IMR-90 (cell line): ENCODE results near the gene AEN. TPM values are rescaled to one million over a fixed set of nuclear protein-coding genes. Genes with fewer than 3 reads are reported as not detected.

Experiments used
- ATAC-seq: fragments of 200-7000 bp; cut with Tn5 transposase; 2 replicates; pipeline ENCODE4 v1.9.1; 2020; ENCODE audit warnings: low read depth, mild to moderate bottlenecking, moderate library complexity
- BruUV-seq: library from RNA; stranded (reverse); fragments of 400-500 nt; replicated peaks from 2 replicates; lab custom pipeline; 2021; lab: Mats Ljungman, UMichigan
- CTCF ChIA-PET: fragments of 300-600 bp; formaldehyde crosslinking; extraction: SDS; loops from one replicate; lab custom pipeline; 2021; ENCODE audit warnings: antibody characterized with exemption; lab: Yijun Ruan, JAX
- POLR2A ChIA-PET: fragments of 300-600 bp; sonication (Branson Sonifier 250); formaldehyde crosslinking; loops from one replicate; lab custom pipeline; 2022; ENCODE audit warnings: antibody characterized with exemption; ENCODE audit not compliant: unreplicated experiment; lab: Charles Lee
- DNase-seq: peaks from one replicate; pipeline ENCODE4 v3.0.0; 2013
- H2AFZ ChIP-seq: replicated peaks from 2 replicates; pipeline ENCODE3; 2013; ENCODE audit warnings: low read length, mild to moderate bottlenecking; ENCODE audit not compliant: poor library complexity
- H2AK5ac ChIP-seq: 2 replicates; pipeline ENCODE4 v1.6.1; 2013; ENCODE audit warnings: low read depth, low read length, inconsistent platforms
- H2AK9ac ChIP-seq: replicated peaks from 2 replicates; pipeline ENCODE3; 2013; ENCODE audit warnings: mild to moderate bottlenecking, low read depth, low read length, moderate library complexity; ENCODE audit not compliant: poor library complexity
- H2BK120ac ChIP-seq: 2 replicates; pipeline ENCODE4 v1.6.1; 2013; ENCODE audit warnings: low read depth, low read length, inconsistent platforms
- H2BK15ac ChIP-seq: 3 replicates; pipeline ENCODE4 v1.6.1; 2013; ENCODE audit warnings: low read depth, low read length, inconsistent platforms
- H2BK20ac ChIP-seq: 2 replicates; pipeline ENCODE4 v1.6.1; 2013; ENCODE audit warnings: low read depth, mild to moderate bottlenecking, inconsistent platforms, low read length, moderate library complexity
- H2BK5ac ChIP-seq: 2 replicates; pipeline ENCODE4 v1.6.1; 2013; ENCODE audit warnings: mild to moderate bottlenecking, low read depth, low read length, inconsistent platforms; ENCODE audit not compliant: poor library complexity, severe bottlenecking
- H3K14ac ChIP-seq: replicated peaks from 2 replicates; pipeline ENCODE4 v1.6.1; 2013; ENCODE audit warnings: low read depth, low read length, inconsistent platforms
- H3K18ac ChIP-seq: 2 replicates; pipeline ENCODE4 v1.6.1; 2013; ENCODE audit warnings: low read depth, low read length, control low read depth
- H3K23ac ChIP-seq: 2 replicates; pipeline ENCODE4 v1.6.1; 2013; ENCODE audit warnings: low read depth, low read length, inconsistent platforms
- H3K27ac ChIP-seq: 2 replicates; pipeline ENCODE4 v1.5.1; 2013; ENCODE audit warnings: mild to moderate bottlenecking, control low read depth, low read length; ENCODE audit not compliant: insufficient read depth
- H3K27me3 ChIP-seq: 2 replicates; pipeline ENCODE4 v1.6.1; 2013; ENCODE audit warnings: low read length; ENCODE audit not compliant: control insufficient read depth, insufficient read depth
- H3K36me3 ChIP-seq: 2 replicates; pipeline ENCODE4 v1.6.1; 2013; ENCODE audit warnings: low read length, mixed read lengths; ENCODE audit not compliant: control insufficient read depth, insufficient read depth
- H3K4ac ChIP-seq: 2 replicates; pipeline ENCODE4 v1.6.1; 2013; ENCODE audit warnings: low read depth, low read length, inconsistent platforms
- H3K4me1 ChIP-seq: 2 replicates; pipeline ENCODE4 v1.6.1; 2013; ENCODE audit warnings: low read length, mixed read lengths; ENCODE audit not compliant: control insufficient read depth, insufficient read depth
- H3K4me2 ChIP-seq: 2 replicates; pipeline ENCODE4 v1.6.1; 2013; ENCODE audit warnings: low read depth, mild to moderate bottlenecking, control low read depth, low read length, moderate library complexity
- H3K4me3 ChIP-seq: 2 replicates; pipeline ENCODE4 v1.5.1; 2013; ENCODE audit warnings: low read depth, mild to moderate bottlenecking, control low read depth, low read length, moderate library complexity; ENCODE audit not compliant: insufficient read depth
- H3K56ac ChIP-seq: 2 replicates; pipeline ENCODE4 v1.6.1; 2013; ENCODE audit warnings: low read length, inconsistent platforms; ENCODE audit not compliant: insufficient read depth; ENCODE audit errors: extremely low read depth
- H3K79me1 ChIP-seq, 2 experiments: 2 replicates each; pipeline ENCODE4 v1.6.1; 2013; ENCODE audit warnings: low read length in 2 of 2, inconsistent platforms in 1 of 2, low read depth in 1 of 2
- H3K9ac ChIP-seq: 2 replicates; pipeline ENCODE4 v1.6.1; 2013; ENCODE audit warnings: low read depth, low read length, control low read depth
- H3K9me1 ChIP-seq: 2 replicates; pipeline ENCODE4 v1.6.1; 2013; ENCODE audit warnings: low read length, inconsistent platforms; ENCODE audit not compliant: insufficient read depth
- H3K9me3 ChIP-seq: 2 replicates; pipeline ENCODE4 v1.6.1; 2013; ENCODE audit warnings: low read length; ENCODE audit not compliant: control insufficient read depth, insufficient read depth
- H4K20me1 ChIP-seq: 2 replicates; pipeline ENCODE4 v1.6.1; 2013; ENCODE audit warnings: low read length, inconsistent platforms; ENCODE audit not compliant: insufficient read depth
- H4K5ac ChIP-seq: 2 replicates; pipeline ENCODE4 v1.6.1; 2013; ENCODE audit warnings: mild to moderate bottlenecking, low read depth, low read length, control low read depth
- H4K8ac ChIP-seq, 2 experiments: 2 replicates each; pipeline ENCODE4 v1.6.1; 2013; ENCODE audit warnings: low read depth in 2 of 2, low read length in 2 of 2, control low read depth in 1 of 2, inconsistent platforms in 1 of 2
- H4K91ac ChIP-seq: 2 replicates; pipeline ENCODE4 v1.6.1; 2013; ENCODE audit warnings: low read depth, low read length, inconsistent platforms; ENCODE audit not compliant: insufficient read depth
- CHD1 ChIP-seq: IDR thresholded peaks from 2 replicates; pipeline ENCODE4 v1.6.1; 2012; ENCODE audit warnings: low read depth, low read length, improper control_type of control experiment
- CTCF ChIP-seq: conservative IDR thresholded peaks from 2 replicates; pipeline ENCODE4 v1.5.1; 2012; ENCODE audit warnings: mild to moderate bottlenecking, low read depth, low read length, improper control_type of control experiment
- MAFK ChIP-seq: IDR thresholded peaks from 2 replicates; pipeline ENCODE4 v1.6.1; 2012; ENCODE audit warnings: low read depth, low read length, improper control_type of control experiment
- MAZ ChIP-seq: IDR thresholded peaks from 2 replicates; pipeline ENCODE4 v1.6.1; 2012; ENCODE audit warnings: low read depth, mild to moderate bottlenecking, low read length, improper control_type of control experiment, moderate library complexity, borderline replicate concordance
- MXI1 ChIP-seq: IDR thresholded peaks from 2 replicates; pipeline ENCODE4 v1.6.1; 2012; ENCODE audit warnings: low read depth, mild to moderate bottlenecking, low read length, moderate library complexity, borderline replicate concordance
- NFE2L2 ChIP-seq: fragments of 150-350 bp; IDR thresholded peaks from 2 replicates; pipeline ENCODE4 v1.6.1; 2016; ENCODE audit warnings: low read depth, mild to moderate bottlenecking, low read length
- RCOR1 ChIP-seq: IDR thresholded peaks from 2 replicates; pipeline ENCODE4 v1.6.1; 2012; ENCODE audit warnings: mild to moderate bottlenecking, low read length, improper control_type of control experiment; ENCODE audit not compliant: insufficient replicate concordance
- WGBS, 2 experiments: methylation state at CpG; one replicate each; pipeline versions ENCODE4 v1.1.5 to v1.1.7; 2013; ENCODE audit warnings: missing lambda C conversion rate in 2 of 2; ENCODE audit not compliant: insufficient read length in 1 of 2; ENCODE audit errors: extremely low coverage in 2 of 2; 5-methylcytosine and 5-hydroxymethylcytosine counted together
- dilution Hi-C: fragments of 300-500 bp; cut with HindIII; formaldehyde crosslinking; loops from one replicate; pipeline ENCODE4 v1.14.3; 2018; ENCODE audit warnings: low sequenced_read_pairs; ENCODE audit not compliant: unreplicated experiment
- in situ Hi-C: fragments of 300-500 bp; cut with MboI; formaldehyde crosslinking; loops from 3 replicates; pipeline ENCODE4 v1.14.3; 2019; ENCODE audit warnings: low sequenced_read_pairs, inconsistent platforms, mixed read lengths
- intact Hi-C: fragments of 100-400 bp; cut with micrococcal nuclease; formaldehyde crosslinking; loops from 2 replicates; pipeline ENCODE4 v1.10.0; 2022
- polyA plus RNA-seq, 3 experiments: library from polyadenylated mRNA; depleted of rRNA; stranded (reverse); fragments of >200 nt; gene quantifications; 2 replicates each; pipeline ENCODE4 v1.2.3, GENCODE V29; 2012; ENCODE audit warnings: low replicate concordance in 1 of 3
- total RNA-seq: library from RNA; depleted of rRNA; stranded (reverse); fragments of >200 nt; gene quantifications from 2 replicates; pipeline ENCODE4 v1.2.3, GENCODE V29; 2012
- TF ChIP-seq, protein P1 (sequence below): fragments of 150-350 bp; IDR thresholded peaks from 2 replicates; pipeline ENCODE4 v1.6.1; 2016; ENCODE audit warnings: low read depth, mild to moderate bottlenecking, low read length, moderate library complexity, borderline replicate concordance

The AEN gene
- total and polyA plus RNA-seq, 2 of the 4 experiments (the other 2 are of a cell fraction), result 48.6 to 85.5 TPM

DNA sequence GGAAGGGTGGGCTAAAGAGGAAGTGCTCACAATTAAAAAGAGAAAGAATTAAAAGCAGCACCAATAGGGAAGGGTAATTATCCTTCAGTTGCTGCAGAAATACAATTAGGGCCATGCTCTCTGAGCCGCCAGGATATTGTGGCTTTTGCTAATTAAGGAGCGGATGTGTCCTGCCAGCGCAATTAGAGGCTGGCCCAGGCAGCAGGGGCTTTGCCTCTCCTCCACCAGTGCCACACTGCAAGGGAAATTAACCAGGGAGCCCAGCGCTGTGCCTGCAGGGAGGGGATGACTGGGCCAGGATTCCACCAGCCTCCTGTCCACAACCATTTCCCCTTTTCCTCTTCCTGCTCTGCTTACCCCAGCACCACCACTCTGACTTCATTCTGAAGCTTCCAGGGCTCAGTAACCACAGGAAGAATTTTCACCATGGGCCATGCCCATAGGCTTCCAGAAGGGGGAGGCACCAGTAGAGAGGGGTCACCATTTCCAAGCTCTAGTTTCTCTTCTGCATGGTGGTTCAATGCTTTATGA, 10.4 kb upstream of the AEN start:
- Histone ChIP-seq H3K27ac (no peak overlapping the region), H4K5ac (no peak overlapping the region), H2BK5ac (no peak overlapping the region), H2AK5ac (no peak overlapping the region), H3K18ac (no peak overlapping the region), H3K4me1 (peaks cover 4% of the 10 kb centered on the region; the same call in 1 of the 2 replicates), H3K79me1 (no peaks in the 10 kb centered on the region), H3K4me2 (no peak overlapping the region), H3K9me3 (no peaks in the 10 kb centered on the region), H3K27me3 (peaks cover 34% of the 10 kb centered on the region), H3K23ac (no peak overlapping the region), H4K91ac (no peak overlapping the region), H3K14ac (no peak overlapping the region), H3K56ac (no peak overlapping the region), H2AK9ac (no peak overlapping the region), H2BK120ac (no peak overlapping the region), H3K9me1 (peaks cover 8% of the 10 kb centered on the region; the same call in 1 of the 2 replicates), H2AFZ (no peak overlapping the region), H2BK20ac (no peak overlapping the region), H3K4me3 (no peak overlapping the region), H3K36me3 (no peaks in the 10 kb centered on the region), H4K20me1 (no peaks in the 10 kb centered on the region), H3K4ac (no peak overlapping the region), H2BK15ac (no peak overlapping the region), H4K8ac (no peak overlapping the region), H3K9ac (no peak overlapping the region)
- DNase-seq, result peak; percentile 13
- in situ Hi-C loops (no loop called here), intact Hi-C loops (no loop called here), dilution Hi-C loops (no loop called here)
- WGBS, 2 experiments, result no CpG with 5 or more reads among the region's 4 CpGs
- CTCF ChIA-PET, result no interaction called here
- peak; percentile 25; the same call in 1 of the 2 replicates for ATAC-seq
- TF ChIP-seq NFE2L2 (no peak), MAZ (no peak), MXI1 (no peak), CTCF (0 out of 2 replicates have a peak, but pooled peaks have one; percentile 13), RCOR1 (no peak), MAFK (no peak), CHD1 (no peak)
- TF ChIP-seq, protein P1, sequence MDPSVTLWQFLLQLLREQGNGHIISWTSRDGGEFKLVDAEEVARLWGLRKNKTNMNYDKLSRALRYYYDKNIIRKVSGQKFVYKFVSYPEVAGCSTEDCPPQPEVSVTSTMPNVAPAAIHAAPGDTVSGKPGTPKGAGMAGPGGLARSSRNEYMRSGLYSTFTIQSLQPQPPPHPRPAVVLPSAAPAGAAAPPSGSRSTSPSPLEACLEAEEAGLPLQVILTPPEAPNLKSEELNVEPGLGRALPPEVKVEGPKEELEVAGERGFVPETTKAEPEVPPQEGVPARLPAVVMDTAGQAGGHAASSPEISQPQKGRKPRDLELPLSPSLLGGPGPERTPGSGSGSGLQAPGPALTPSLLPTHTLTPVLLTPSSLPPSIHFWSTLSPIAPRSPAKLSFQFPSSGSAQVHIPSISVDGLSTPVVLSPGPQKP, result no peak
- BruUV-seq, result no TSS peak
- POLR2A ChIA-PET, result no interaction called here
